Progenitor cell of endocrine pancreas (in vitro differentiated cells): ENCODE measurements around the gene ACSF3. TPM values are rescaled to one million over a fixed set of nuclear protein-coding genes. Genes with fewer than 3 reads are reported as not detected.
"Not testable (repeated sequence)": the region's sequence is repeated elsewhere in the genome, so short reads cannot be mapped to it uniquely, and the experiment has no call there.

ENCODE experiments used
- DNase-seq: peaks from one replicate; pipeline ENCODE4 v3.0.0; 2021; ENCODE audit warnings: low spot score; ENCODE audit not compliant: unreplicated experiment
- H3K27ac Mint-ChIP-seq: 2 replicates; pipeline ENCODE4 v1.8.0; 2021; ENCODE audit warnings: mild to moderate bottlenecking, moderate library complexity, mixed read lengths
- H3K27me3 Mint-ChIP-seq: 2 replicates; pipeline ENCODE4 v1.8.0; 2021; ENCODE audit warnings: mixed read lengths
- H3K36me3 Mint-ChIP-seq: 2 replicates; pipeline ENCODE4 v1.8.0; 2022; ENCODE audit warnings: mixed read lengths; ENCODE audit not compliant: insufficient read depth
- H3K4me1 Mint-ChIP-seq: 2 replicates; pipeline ENCODE4 v1.8.0; 2021; ENCODE audit warnings: low read depth, mixed read lengths
- H3K4me3 Mint-ChIP-seq: 2 replicates; pipeline ENCODE4 v1.8.0; 2021; ENCODE audit warnings: low read depth, mild to moderate bottlenecking, moderate library complexity, mixed read lengths
- H3K9me3 Mint-ChIP-seq: 2 replicates; pipeline ENCODE4 v1.8.0; 2021; ENCODE audit warnings: low read depth, mixed read lengths
- total RNA-seq: library from RNA; stranded (reverse); gene quantifications from 2 replicates; pipeline ENCODE4 v1.2.1, GENCODE V29; 2021
- TF ChIP-seq, protein P1 (sequence below): fragments of 200-600 bp; sonication (generic); IDR thresholded peaks from one replicate; pipeline ENCODE4 v1.5.0; 2021; ENCODE audit warnings: antibody characterized with exemption, mild to moderate bottlenecking; ENCODE audit not compliant: unreplicated experiment

Gene ACSF3
- total RNA-seq, 1 donor from 2014 or later: 31.3 TPM

DNA sequence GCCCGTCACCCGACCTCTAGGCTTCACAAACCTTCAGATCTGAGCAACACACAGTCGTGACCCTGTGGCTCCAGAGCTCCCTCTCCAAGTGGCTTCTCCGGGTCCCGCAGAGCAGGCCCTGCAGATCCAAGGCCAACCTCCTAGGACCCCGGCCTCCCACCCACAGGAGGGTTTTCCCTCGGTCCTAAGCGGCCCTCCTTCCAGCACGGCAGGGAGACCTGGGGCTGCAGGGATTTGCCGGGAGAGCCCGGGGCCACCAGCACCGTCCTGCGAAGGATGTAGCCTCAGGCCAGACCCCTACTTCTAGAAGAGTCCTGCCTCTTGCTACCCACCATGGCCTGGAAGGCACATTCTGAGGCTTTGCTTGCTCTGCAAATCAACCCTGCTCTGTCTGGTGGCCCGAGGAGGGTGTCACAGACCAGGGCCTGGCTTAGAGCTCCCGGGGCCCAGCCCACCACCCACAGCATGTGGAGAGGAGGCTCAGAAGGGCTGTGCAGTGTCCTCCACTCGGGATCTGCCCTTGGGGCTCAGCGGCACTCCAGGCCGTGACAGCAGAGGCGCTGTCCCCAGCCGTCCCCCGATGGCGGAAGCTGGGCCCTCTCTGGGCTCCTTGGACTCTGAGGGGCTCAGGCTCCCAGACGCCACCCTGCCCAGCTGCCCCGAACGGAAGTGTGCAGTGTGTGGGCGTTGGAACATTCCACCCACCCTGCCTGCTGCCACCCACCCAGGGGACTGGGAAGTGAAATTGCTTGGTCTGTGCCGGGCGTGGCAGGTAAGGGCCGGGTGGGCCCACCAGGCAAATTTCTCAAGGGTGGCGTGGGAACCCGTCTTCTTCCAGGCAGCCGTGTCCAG, 28.8 kb upstream of the ACSF3 start:
- TF ChIP-seq, protein P1, sequence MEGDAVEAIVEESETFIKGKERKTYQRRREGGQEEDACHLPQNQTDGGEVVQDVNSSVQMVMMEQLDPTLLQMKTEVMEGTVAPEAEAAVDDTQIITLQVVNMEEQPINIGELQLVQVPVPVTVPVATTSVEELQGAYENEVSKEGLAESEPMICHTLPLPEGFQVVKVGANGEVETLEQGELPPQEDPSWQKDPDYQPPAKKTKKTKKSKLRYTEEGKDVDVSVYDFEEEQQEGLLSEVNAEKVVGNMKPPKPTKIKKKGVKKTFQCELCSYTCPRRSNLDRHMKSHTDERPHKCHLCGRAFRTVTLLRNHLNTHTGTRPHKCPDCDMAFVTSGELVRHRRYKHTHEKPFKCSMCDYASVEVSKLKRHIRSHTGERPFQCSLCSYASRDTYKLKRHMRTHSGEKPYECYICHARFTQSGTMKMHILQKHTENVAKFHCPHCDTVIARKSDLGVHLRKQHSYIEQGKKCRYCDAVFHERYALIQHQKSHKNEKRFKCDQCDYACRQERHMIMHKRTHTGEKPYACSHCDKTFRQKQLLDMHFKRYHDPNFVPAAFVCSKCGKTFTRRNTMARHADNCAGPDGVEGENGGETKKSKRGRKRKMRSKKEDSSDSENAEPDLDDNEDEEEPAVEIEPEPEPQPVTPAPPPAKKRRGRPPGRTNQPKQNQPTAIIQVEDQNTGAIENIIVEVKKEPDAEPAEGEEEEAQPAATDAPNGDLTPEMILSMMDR: no peak
- Mint-ChIP-seq H3K27me3 (peaks cover 20% of the 10 kb centered on the region), H3K4me1 (no peaks in the 10 kb centered on the region), H3K4me3 (no peak overlapping the region), H3K27ac (no peak overlapping the region), H3K9me3 (no peaks in the 10 kb centered on the region), H3K36me3 (no peaks in the 10 kb centered on the region)
- DNase-seq: no peak

DNA sequence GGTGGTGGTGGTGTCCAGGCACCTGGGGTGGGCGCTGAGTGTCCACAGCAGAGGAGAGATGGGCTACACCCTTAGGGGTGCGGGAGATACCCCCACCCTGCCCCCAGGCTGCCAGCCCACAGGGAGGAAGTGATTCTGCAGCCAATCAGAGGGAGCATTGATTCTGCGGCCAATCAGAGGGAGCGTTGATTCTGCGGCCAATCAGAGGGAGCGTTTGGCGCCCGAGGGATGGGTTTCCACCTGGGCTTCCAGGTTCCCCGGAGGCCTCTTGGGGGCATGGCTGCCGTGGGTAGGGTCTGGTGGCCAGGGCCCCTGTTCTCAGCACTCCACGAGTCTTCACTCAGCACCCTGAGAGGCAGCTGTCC, 28.2 kb upstream of the ACSF3 start:
- no peak overlapping the region for H3K4me3 Mint-ChIP-seq
- TF ChIP-seq, protein P1: no peak
- H3K4me1 Mint-ChIP-seq: no peaks in the 10 kb centered on the region
- H3K27ac Mint-ChIP-seq: no peak overlapping the region
- H3K36me3 Mint-ChIP-seq: no peaks in the 10 kb centered on the region
- no peak for DNase-seq
- peaks cover 14% of the 10 kb centered on the region for H3K27me3 Mint-ChIP-seq
- H3K9me3 Mint-ChIP-seq: no peaks in the 10 kb centered on the region

DNA sequence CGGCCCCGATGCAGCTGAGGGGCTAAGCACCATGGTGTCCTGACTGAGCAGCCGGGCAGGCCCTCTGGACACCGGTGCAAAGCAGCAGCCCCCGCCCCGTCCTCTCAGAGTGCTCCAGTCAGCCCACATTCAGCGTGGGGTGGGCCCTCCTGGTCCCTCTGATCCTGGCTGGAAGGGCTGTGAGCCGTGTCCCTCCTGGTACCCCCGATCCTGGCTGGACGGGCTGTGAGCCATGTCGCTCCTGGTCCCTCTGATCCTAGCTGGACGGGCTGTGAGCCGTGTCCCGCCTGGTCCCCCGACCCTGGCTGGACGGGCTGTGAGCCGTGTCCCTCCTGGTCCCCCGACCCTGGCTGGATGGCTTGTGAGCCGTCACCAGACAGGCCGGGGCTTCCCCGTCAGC, 26.9 kb upstream of the ACSF3 start:
- TF ChIP-seq, protein P1: no peak
- no peak overlapping the region for H3K27ac Mint-ChIP-seq
- no peak overlapping the region for H3K4me3 Mint-ChIP-seq
- H3K9me3 Mint-ChIP-seq: no peaks in the 10 kb centered on the region
- H3K27me3 Mint-ChIP-seq: peaks cover 5% of the 10 kb centered on the region
- no peaks in the 10 kb centered on the region for H3K36me3 Mint-ChIP-seq
- no peaks in the 10 kb centered on the region for H3K4me1 Mint-ChIP-seq
- no peak for DNase-seq

DNA sequence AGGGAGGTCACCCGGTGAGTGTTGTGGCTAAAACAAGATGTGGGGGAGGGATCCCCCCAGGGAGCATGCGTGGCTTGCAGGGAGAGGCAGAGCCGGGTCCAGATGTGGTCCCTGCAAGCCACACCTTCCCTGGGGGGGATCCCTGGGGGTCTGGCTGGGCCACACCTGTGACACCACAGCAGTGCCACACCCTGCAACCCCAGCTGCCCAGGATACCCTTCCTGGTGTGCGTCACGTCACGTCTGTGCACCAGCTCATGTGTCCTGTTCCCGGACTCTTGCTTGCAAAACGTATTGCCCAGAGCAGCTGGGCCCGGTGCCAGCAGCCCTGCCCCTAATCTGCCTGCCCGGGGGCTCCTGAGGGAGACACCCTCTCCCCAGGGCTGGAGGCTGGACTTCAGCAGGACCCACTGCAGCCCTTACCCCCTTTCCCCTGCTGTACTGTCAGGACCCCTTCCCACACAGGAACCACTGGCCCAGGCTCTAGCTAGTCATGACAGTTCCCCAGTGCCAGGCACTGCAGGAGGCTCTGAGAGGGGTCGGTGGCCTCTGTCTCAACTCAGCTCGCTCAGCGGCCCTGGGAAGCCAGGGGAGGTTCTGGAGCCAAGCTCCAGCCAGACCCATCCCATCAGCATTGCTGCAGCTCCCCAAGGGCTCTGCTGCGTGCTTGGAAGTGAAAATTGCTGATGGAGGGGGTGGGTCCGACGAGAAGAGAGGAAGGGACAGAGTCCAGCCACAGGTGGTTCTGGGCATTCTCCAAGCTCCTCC, 25.8 kb upstream of the ACSF3 start:
- Mint-ChIP-seq H3K4me3 (no peak overlapping the region), H3K4me1 (no peaks in the 10 kb centered on the region), H3K9me3 (no peaks in the 10 kb centered on the region), H3K36me3 (no peaks in the 10 kb centered on the region), H3K27ac (no peak overlapping the region), H3K27me3 (peaks cover 6% of the 10 kb centered on the region)
- no peak for DNase-seq
- TF ChIP-seq, protein P1: no peak

DNA sequence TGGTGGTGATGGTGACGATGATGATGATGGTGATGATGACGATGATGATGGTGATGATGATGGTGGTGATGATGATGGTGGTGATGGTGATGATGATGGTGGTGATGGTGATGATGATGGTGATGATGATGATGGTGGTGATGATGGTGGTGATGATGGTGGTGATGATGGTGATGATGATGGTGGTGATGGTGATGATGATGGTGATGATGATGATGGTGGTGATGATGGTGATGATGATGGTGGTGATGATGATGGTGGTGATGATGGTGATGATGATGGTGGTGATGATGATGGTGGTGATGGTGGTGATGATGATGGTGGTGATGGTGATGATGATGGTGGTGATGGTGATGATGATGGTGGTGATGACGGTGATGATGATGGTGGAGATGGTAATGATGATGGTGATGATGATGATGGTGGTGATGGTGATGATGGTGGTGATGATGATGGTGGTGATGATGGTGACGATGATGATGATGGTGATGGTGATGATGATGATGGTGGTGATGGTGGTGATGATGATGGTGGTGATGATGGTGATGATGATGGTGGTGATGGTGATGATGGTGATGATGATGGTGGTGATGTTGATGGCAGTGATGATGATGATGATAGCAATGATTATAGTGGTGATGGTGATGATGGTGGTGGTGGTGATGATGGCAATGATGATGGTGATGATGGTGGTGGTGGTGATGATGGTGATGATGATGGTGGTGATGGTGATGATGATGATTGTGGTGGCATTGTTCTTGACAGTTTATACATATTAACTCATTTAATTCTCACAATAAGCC, 24.6 kb upstream of the ACSF3 start:
- not testable (repeated sequence) for H3K27ac Mint-ChIP-seq, H3K36me3 Mint-ChIP-seq, H3K27me3 Mint-ChIP-seq, H3K9me3 Mint-ChIP-seq, H3K4me1 Mint-ChIP-seq, DNase-seq, H3K4me3 Mint-ChIP-seq
